ENCODE measurements around the gene PLEKHA7. TPM values are rescaled to one million over a fixed set of nuclear protein-coding genes. Genes with fewer than 3 reads are reported as not detected.
A peak's percentile ranks its signal among the peaks of the same experiment; 100 is the strongest.

The PLEKHA7 gene
- polyA plus RNA-seq, 3 donors = 46.5 to 58.2 (median 51.1) TPM

GRCh38 chr11:16806791-16807190 is 207.4 kb downstream of the PLEKHA7 start:
- no peak for DNase-seq (ENCODE audit: extremely low read depth in 1 of 11, low read depth in 9 of 11, low spot score in 4 of 11)

GRCh38 chr11:16805938-16806337 is 208.3 kb downstream of the PLEKHA7 start:
- peak in 3 of 11 donors; percentile 12 to 47 (median 46) for DNase-seq (ENCODE audit: extremely low read depth in 1 of 11, low read depth in 9 of 11, low spot score in 4 of 11)

- DNase-seq (ENCODE audit: extremely low read depth in 1 of 11, low read depth in 9 of 11, low spot score in 4 of 11) = no peak
Measured at GRCh38 chr11:16804104-16804947, 209.9 kb downstream of the PLEKHA7 start.

GRCh38 chr11:16801288-16801980 is 212.8 kb downstream of the PLEKHA7 start:
- no peak for DNase-seq (ENCODE audit: extremely low read depth in 1 of 11, low read depth in 9 of 11, low spot score in 4 of 11)

- no peak for DNase-seq (ENCODE audit: extremely low read depth in 1 of 11, low read depth in 9 of 11, low spot score in 4 of 11)
Measured at GRCh38 chr11:16800382-16800781, 213.8 kb downstream of the PLEKHA7 start.

- DNase-seq (ENCODE audit: extremely low read depth in 1 of 11, low read depth in 9 of 11, low spot score in 4 of 11) = no peak
Measured at GRCh38 chr11:16799890-16800289, 214.3 kb downstream of the PLEKHA7 start.

GRCh38 chr11:16799221-16799620 is 215.0 kb downstream of the PLEKHA7 start:
- DNase-seq (ENCODE audit: extremely low read depth in 1 of 11, low read depth in 9 of 11, low spot score in 4 of 11) = no peak

GRCh38 chr11:16797776-16798175 is 216.4 kb downstream of the PLEKHA7 start:
- DNase-seq (ENCODE audit: extremely low read depth in 1 of 11, low read depth in 9 of 11, low spot score in 4 of 11) = no peak

- DNase-seq (ENCODE audit: extremely low read depth in 1 of 11, low read depth in 9 of 11, low spot score in 4 of 11) = no peak
Measured at GRCh38 chr11:16796311-16796710, 217.9 kb downstream of the PLEKHA7 start.

- DNase-seq (ENCODE audit: extremely low read depth in 1 of 11, low read depth in 9 of 11, low spot score in 4 of 11) = no peak
Measured at GRCh38 chr11:16795146-16795545, 219.1 kb downstream of the PLEKHA7 start.

GRCh38 chr11:16794047-16794818 is 220.0 kb downstream of the PLEKHA7 start:
- DNase-seq (ENCODE audit: extremely low read depth in 1 of 11, low read depth in 9 of 11, low spot score in 4 of 11) = no peak

GRCh38 chr11:16793511-16793910 is 220.7 kb downstream of the PLEKHA7 start:
- DNase-seq (ENCODE audit: extremely low read depth in 1 of 11, low read depth in 9 of 11, low spot score in 4 of 11) = no peak

- no peak for DNase-seq (ENCODE audit: extremely low read depth in 1 of 11, low read depth in 9 of 11, low spot score in 4 of 11)
Measured at GRCh38 chr11:16793009-16793408, 221.2 kb downstream of the PLEKHA7 start.

- DNase-seq (ENCODE audit: extremely low read depth in 1 of 11, low read depth in 9 of 11, low spot score in 4 of 11) = no peak
Measured at GRCh38 chr11:16792426-16792825, 221.8 kb downstream of the PLEKHA7 start.

GRCh38 chr11:16791191-16791961 is 222.8 kb downstream of the PLEKHA7 start:
- DNase-seq (ENCODE audit: extremely low read depth in 1 of 11, low read depth in 9 of 11, low spot score in 4 of 11) = no peak

GRCh38 chr11:16790486-16791190 is 223.6 kb downstream of the PLEKHA7 start:
- DNase-seq (ENCODE audit: extremely low read depth in 1 of 11, low read depth in 9 of 11, low spot score in 4 of 11) = no peak

- no peak for DNase-seq (ENCODE audit: extremely low read depth in 1 of 11, low read depth in 9 of 11, low spot score in 4 of 11)
Measured at GRCh38 chr11:16789560-16790485, 224.4 kb downstream of the PLEKHA7 start.

Data from renal cortex interstitium (tissue), 11 donors.